Endothelial cell of umbilical vein (primary cell): ENCODE results near the gene PGBD5. TPM values are rescaled to one million over a fixed set of nuclear protein-coding genes. Genes with fewer than 3 reads are reported as not detected.

Experiments
- BruUV-seq: library from RNA; stranded (reverse); fragments of 400-500 nt; replicated peaks from 2 replicates; lab custom pipeline; 2021; lab: Mats Ljungman, UMichigan
- CTCF ChIA-PET: fragments of 300-600, 350-600 bp; sonication (Branson Sonifier 250); formaldehyde crosslinking; loops from one replicate; lab custom pipeline; 2021; ENCODE audit warnings: antibody characterized with exemption, inconsistent platforms; lab: Charles Lee
- POLR2A ChIA-PET: fragments of 300-600, 350-600 bp; sonication (Branson Sonifier 250); formaldehyde crosslinking; loops from one replicate; lab custom pipeline; 2021; ENCODE audit warnings: antibody characterized with exemption, inconsistent platforms; lab: Charles Lee
- DNase-seq: peaks from one replicate; pipeline ENCODE4 v3.0.0-alpha.2; 2011; ENCODE audit warnings: low read depth, low spot score
- FAIRE-seq: peaks from 2 replicates; lab custom pipeline; 2011; peaks lifted over from hg19 to GRCh38; lab: Jason Lieb, UNC
- H2AFZ ChIP-seq: 2 replicates; pipeline ENCODE4 v1.6.0; 2012; ENCODE audit warnings: low read depth, low read length, control low read depth, inconsistent platforms
- H3K27ac ChIP-seq: 2 replicates; pipeline ENCODE4 v1.5.1; 2011; ENCODE audit warnings: low read depth, mild to moderate bottlenecking, control low read depth, low read length, moderate library complexity; ENCODE audit not compliant: insufficient read depth
- H3K27me3 ChIP-seq, 2 experiments: 2 replicates each; pipeline versions ENCODE4 v1.6.0 to v1.6.1; 2011; ENCODE audit warnings: low read length in 2 of 2, mixed read lengths in 1 of 2; ENCODE audit not compliant: control insufficient read depth in 2 of 2, insufficient read depth in 2 of 2
- H3K36me3 ChIP-seq, 2 experiments: 2 replicates in 1 of 2; 3 replicates in 1 of 2; pipeline ENCODE4 v1.5.1; 2011; ENCODE audit warnings: low read length in 2 of 2, mild to moderate bottlenecking in 1 of 2, moderate library complexity in 1 of 2; ENCODE audit not compliant: control insufficient read depth in 2 of 2, insufficient read depth in 2 of 2; ENCODE audit errors: extremely low read depth in 1 of 2
- H3K4me1 ChIP-seq: 3 replicates; pipeline ENCODE4 v1.5.1; 2011; ENCODE audit warnings: mild to moderate bottlenecking, low read length; ENCODE audit not compliant: control insufficient read depth, insufficient read depth; ENCODE audit errors: extremely low read depth
- H3K4me2 ChIP-seq: 2 replicates; pipeline ENCODE4 v1.6.1; 2011; ENCODE audit warnings: low read length, control low read depth, mixed read lengths; ENCODE audit not compliant: insufficient read depth
- H3K4me3 ChIP-seq, 3 experiments: fragments of 200-600 bp in 1 of 3; sonication (generic), shearing (Covaris generic) in 1 of 3; replicated peaks in 1 of 3; 2 replicates each; pipeline ENCODE4 v1.5.1; 2011 to 2016; ENCODE audit warnings: control low read depth in 3 of 3, low read length in 3 of 3, mild to moderate bottlenecking in 2 of 3, inconsistent platforms in 1 of 3, low read depth in 1 of 3, moderate library complexity in 1 of 3; ENCODE audit not compliant: insufficient read depth in 1 of 3
- H3K79me2 ChIP-seq: 2 replicates; pipeline ENCODE4 v1.6.0; 2012; ENCODE audit warnings: low read length, inconsistent platforms; ENCODE audit not compliant: control insufficient read depth, insufficient read depth
- H3K9ac ChIP-seq: replicated peaks from 2 replicates; pipeline ENCODE3; 2011; ENCODE audit warnings: low read length, control low read depth; ENCODE audit not compliant: insufficient read depth; ENCODE audit errors: extremely low read depth
- H3K9me1 ChIP-seq: replicated peaks from 3 replicates; pipeline ENCODE4 v1.6.0; 2011; ENCODE audit warnings: mild to moderate bottlenecking, low read length; ENCODE audit not compliant: control insufficient read depth, insufficient read depth; ENCODE audit errors: extremely low read depth
- H3K9me3 ChIP-seq: replicated peaks from 2 replicates; pipeline ENCODE4 v1.5.1; 2012; ENCODE audit warnings: low read length, inconsistent platforms; ENCODE audit not compliant: control insufficient read depth, insufficient read depth
- H4K20me1 ChIP-seq: replicated peaks from 2 replicates; pipeline ENCODE3; 2011; ENCODE audit warnings: mild to moderate bottlenecking, low read length; ENCODE audit not compliant: control insufficient read depth, insufficient read depth; ENCODE audit errors: extremely low read depth
- EZH2 ChIP-seq: IDR thresholded peaks from 2 replicates; pipeline ENCODE4 v1.6.1; 2012; ENCODE audit warnings: borderline replicate concordance, low read depth, mild to moderate bottlenecking, moderate library complexity, low read length, inconsistent platforms; ENCODE audit not compliant: severe bottlenecking
- FOS ChIP-seq: IDR thresholded peaks from 2 replicates; pipeline ENCODE4 v1.6.1; 2011; ENCODE audit warnings: mild to moderate bottlenecking, low read length, moderate library complexity, borderline replicate concordance; ENCODE audit not compliant: insufficient read depth
- GATA2 ChIP-seq: IDR thresholded peaks from 2 replicates; pipeline ENCODE4 v1.7.0; 2011; ENCODE audit warnings: low read depth, mild to moderate bottlenecking, moderate library complexity, mixed read lengths, low read length; ENCODE audit not compliant: insufficient read length, insufficient read depth
- JUN ChIP-seq: IDR thresholded peaks from 2 replicates; pipeline ENCODE4 v1.6.1; 2011; ENCODE audit warnings: borderline replicate concordance, low read depth; ENCODE audit not compliant: insufficient read length, insufficient read depth
- MYC ChIP-seq: IDR thresholded peaks from one replicate; pipeline ENCODE4 v1.6.1; 2011; ENCODE audit warnings: mild to moderate bottlenecking, low read depth, low read length
- POLR2A ChIP-seq: IDR thresholded peaks from 2 replicates; pipeline ENCODE4 v1.6.1; 2012; ENCODE audit warnings: low read depth, mild to moderate bottlenecking, control low read depth, low read length
- POLR2AphosphoS5 ChIP-seq: IDR thresholded peaks from 2 replicates; pipeline ENCODE4 v1.6.1; 2012; ENCODE audit warnings: low read depth, mild to moderate bottlenecking, control low read depth, low read length, moderate library complexity; ENCODE audit not compliant: insufficient read depth
- dilution Hi-C: fragments of 300-500 bp; cut with MboI; formaldehyde crosslinking; loops from one replicate; pipeline ENCODE4 v1.15.0; 2019; ENCODE audit warnings: low sequenced_read_pairs; ENCODE audit not compliant: extremely low pct_ligation_motif_present
- intact Hi-C: fragments of 100-400 bp; cut with micrococcal nuclease; formaldehyde crosslinking; loops from one replicate; pipeline ENCODE4 v1.10.0; 2022
- polyA plus RNA-seq, 4 experiments: library from polyadenylated mRNA; depleted of rRNA in 3 of 4; stranded (reverse) in 3 of 4; unstranded in 1 of 4; fragments of >200 nt; gene quantifications; 2 replicates each; pipeline versions ENCODE4 v1.2.1 to v1.2.3, GENCODE V29; 2011 to 2012; ENCODE audit warnings: missing spikeins in 1 of 4
- total RNA-seq: library from RNA; stranded (reverse); gene quantifications from 2 replicates; pipeline ENCODE4 v1.2.3, GENCODE V29; 2021
- TF ChIP-seq, protein P1 (sequence below): IDR thresholded peaks from 2 replicates; pipeline ENCODE4 v1.6.1; 2011; ENCODE audit not compliant: insufficient read depth, insufficient read length
- TF ChIP-seq, protein P2 (sequence below), 2 donors: IDR thresholded peaks; 1 replicate in 1 of 2; 2 replicates in 1 of 2; pipeline ENCODE4 v1.5.1; 2011; ENCODE audit warnings: low read length in 2 of 2, mild to moderate bottlenecking in 2 of 2, moderate library complexity in 2 of 2, control low read depth in 1 of 2, inconsistent platforms in 1 of 2, low read depth in 1 of 2; ENCODE audit not compliant: insufficient read depth in 1 of 2; ENCODE audit errors: extremely low read depth in 1 of 2

PGBD5 gene
- total and polyA plus RNA-seq, 2 donors (not counting 3 experiments of a cell fraction or from before 2014, with no cell fraction given) = 0.03 TPM; not detected in 1

DNA sequence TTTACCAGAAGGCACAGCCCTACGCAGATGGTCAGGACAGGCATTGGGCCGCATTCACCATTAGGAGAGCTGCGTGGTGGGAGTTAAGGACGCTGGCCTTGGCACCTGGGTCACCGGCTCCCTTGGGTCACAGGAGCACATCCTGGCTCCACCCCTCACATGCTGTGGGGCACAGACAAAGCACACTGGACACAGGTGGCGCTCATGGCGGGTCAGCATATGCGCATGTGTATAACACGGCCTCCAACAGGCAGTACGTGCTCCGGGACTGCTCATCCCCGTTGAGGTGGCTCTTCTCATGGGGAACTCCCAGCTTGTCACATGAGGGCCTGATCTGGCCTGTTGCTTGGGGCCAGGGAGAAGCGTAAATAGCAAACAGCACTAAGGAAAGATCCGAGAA is 25.0 kb downstream of the PGBD5 start:
- no peak overlapping the region for H3K27ac ChIP-seq
- intact Hi-C loops (no loop called here), dilution Hi-C loops (no loop called here)
- BruUV-seq = no TSS peak
- ChIA-PET POLR2A (no interaction called here), CTCF (no interaction called here)
- no peaks in the 10 kb centered on the region for H3K79me2 ChIP-seq
- H3K27me3 ChIP-seq = no peaks in the 10 kb centered on the region
- H3K4me2 ChIP-seq = no peak overlapping the region
- H2AFZ ChIP-seq = no peak overlapping the region
- no peak overlapping the region for H3K9ac ChIP-seq
- no peaks in the 10 kb centered on the region for H3K9me3 ChIP-seq
- no peaks in the 10 kb centered on the region for H3K36me3 ChIP-seq
- no peaks in the 10 kb centered on the region for H3K4me1 ChIP-seq
- FAIRE-seq (no peak), DNase-seq (no peak)
- no peaks in the 10 kb centered on the region for H4K20me1 ChIP-seq
- H3K9me1 ChIP-seq = no peaks in the 10 kb centered on the region
- H3K4me3 ChIP-seq = no peak overlapping the region
- TF ChIP-seq JUN (no peak), MYC (no peak), EZH2 (no peak), GATA2 (no peak), FOS (no peak), POLR2AphosphoS5 (no peak), POLR2A (no peak)
- TF ChIP-seq, protein P1, sequence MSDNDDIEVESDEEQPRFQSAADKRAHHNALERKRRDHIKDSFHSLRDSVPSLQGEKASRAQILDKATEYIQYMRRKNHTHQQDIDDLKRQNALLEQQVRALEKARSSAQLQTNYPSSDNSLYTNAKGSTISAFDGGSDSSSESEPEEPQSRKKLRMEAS = no peak
- TF ChIP-seq, protein P2, sequence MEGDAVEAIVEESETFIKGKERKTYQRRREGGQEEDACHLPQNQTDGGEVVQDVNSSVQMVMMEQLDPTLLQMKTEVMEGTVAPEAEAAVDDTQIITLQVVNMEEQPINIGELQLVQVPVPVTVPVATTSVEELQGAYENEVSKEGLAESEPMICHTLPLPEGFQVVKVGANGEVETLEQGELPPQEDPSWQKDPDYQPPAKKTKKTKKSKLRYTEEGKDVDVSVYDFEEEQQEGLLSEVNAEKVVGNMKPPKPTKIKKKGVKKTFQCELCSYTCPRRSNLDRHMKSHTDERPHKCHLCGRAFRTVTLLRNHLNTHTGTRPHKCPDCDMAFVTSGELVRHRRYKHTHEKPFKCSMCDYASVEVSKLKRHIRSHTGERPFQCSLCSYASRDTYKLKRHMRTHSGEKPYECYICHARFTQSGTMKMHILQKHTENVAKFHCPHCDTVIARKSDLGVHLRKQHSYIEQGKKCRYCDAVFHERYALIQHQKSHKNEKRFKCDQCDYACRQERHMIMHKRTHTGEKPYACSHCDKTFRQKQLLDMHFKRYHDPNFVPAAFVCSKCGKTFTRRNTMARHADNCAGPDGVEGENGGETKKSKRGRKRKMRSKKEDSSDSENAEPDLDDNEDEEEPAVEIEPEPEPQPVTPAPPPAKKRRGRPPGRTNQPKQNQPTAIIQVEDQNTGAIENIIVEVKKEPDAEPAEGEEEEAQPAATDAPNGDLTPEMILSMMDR (IDR thresholded peaks at IDR 0.05; ENCODE audit: extremely low read depth in 1 of 2, insufficient read depth in 1 of 2, low read depth in 1 of 2, low read length in 2 of 2) = no peak
